Mesothelial cell of epicardium (in vitro differentiated cells): Measurements from ENCODE around the gene PNPLA7. TPM values are rescaled to one million over a fixed set of nuclear protein-coding genes. Genes with fewer than 3 reads are reported as not detected.
A peak's percentile ranks its signal among the peaks of the same experiment; 100 is the strongest.

ENCODE experiments used
- DNase-seq, 2 experiments: peaks; one replicate each; pipeline ENCODE4 v3.0.0; 2021; ENCODE audit warnings: low spot score in 2 of 2; ENCODE audit not compliant: unreplicated experiment in 2 of 2
- H3K27ac Mint-ChIP-seq: 2 replicates; pipeline ENCODE4 v1.8.0; 2021; ENCODE audit warnings: mixed read lengths
- H3K27me3 Mint-ChIP-seq: 2 replicates; pipeline ENCODE4 v1.8.0; 2021; ENCODE audit warnings: low read depth, mixed read lengths
- H3K36me3 Mint-ChIP-seq: 2 replicates; pipeline ENCODE4 v1.8.0; 2021; ENCODE audit warnings: mixed read lengths
- H3K4me1 Mint-ChIP-seq: 2 replicates; pipeline ENCODE4 v1.8.0; 2021; ENCODE audit warnings: mixed read lengths
- H3K4me3 Mint-ChIP-seq: 2 replicates; pipeline ENCODE4 v1.8.0; 2021; ENCODE audit warnings: mild to moderate bottlenecking, moderate library complexity, mixed read lengths
- H3K9me3 Mint-ChIP-seq: 2 replicates; pipeline ENCODE4 v1.8.0; 2021; ENCODE audit warnings: mixed read lengths
- CTCF ChIP-seq: fragments of 200-600 bp; sonication (generic); IDR thresholded peaks from one replicate; pipeline ENCODE4 v1.5.0; 2021; ENCODE audit warnings: antibody characterized with exemption; ENCODE audit not compliant: unreplicated experiment
- total RNA-seq: library from RNA; stranded (reverse); gene quantifications from 3 replicates; pipeline ENCODE4 v1.2.1, GENCODE V29; 2021

Gene PNPLA7
- total RNA-seq, 1 donor from 2014 or later = 5.7 TPM

- peak; percentile 29 to 56 for DNase-seq
- TF ChIP-seq CTCF = no peak
- H3K4me1 Mint-ChIP-seq = peaks cover 2% of the 10 kb centered on the region
- H3K4me3 Mint-ChIP-seq = no peak overlapping the region
- peaks cover 30% of the 10 kb centered on the region for H3K27me3 Mint-ChIP-seq
- no peaks in the 10 kb centered on the region for H3K9me3 Mint-ChIP-seq
- no peaks in the 10 kb centered on the region for H3K36me3 Mint-ChIP-seq
- H3K27ac Mint-ChIP-seq = no peak overlapping the region
These were observed 88.4 kb downstream of the PNPLA7 start for GRCh38 chr9:137461663-137462395.

DNA sequence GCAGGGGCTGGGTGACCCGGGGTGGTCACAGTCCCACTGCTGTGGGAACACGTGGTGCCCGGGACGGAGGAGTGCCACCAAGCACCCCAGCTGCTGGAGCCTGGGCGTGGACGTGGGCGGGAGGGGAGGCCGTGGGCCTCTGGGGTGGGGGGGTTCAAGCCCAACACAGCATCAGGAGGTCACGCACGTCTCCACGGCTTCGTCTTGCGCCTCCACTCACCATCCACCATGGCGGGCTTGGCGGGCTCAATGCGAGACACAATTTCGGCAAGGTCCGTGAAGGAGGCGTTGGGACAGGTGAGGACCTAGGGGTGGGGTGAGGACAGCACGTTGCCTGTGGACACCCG lies 88.9 kb downstream of the PNPLA7 start:
- no peaks in the 10 kb centered on the region for H3K36me3 Mint-ChIP-seq
- no peak for DNase-seq
- H3K9me3 Mint-ChIP-seq = no peaks in the 10 kb centered on the region
- no peak for TF ChIP-seq CTCF
- H3K4me1 Mint-ChIP-seq = peaks cover 2% of the 10 kb centered on the region
- no peak overlapping the region for H3K27ac Mint-ChIP-seq
- no peak overlapping the region for H3K4me3 Mint-ChIP-seq
- peaks cover 30% of the 10 kb centered on the region for H3K27me3 Mint-ChIP-seq

DNA sequence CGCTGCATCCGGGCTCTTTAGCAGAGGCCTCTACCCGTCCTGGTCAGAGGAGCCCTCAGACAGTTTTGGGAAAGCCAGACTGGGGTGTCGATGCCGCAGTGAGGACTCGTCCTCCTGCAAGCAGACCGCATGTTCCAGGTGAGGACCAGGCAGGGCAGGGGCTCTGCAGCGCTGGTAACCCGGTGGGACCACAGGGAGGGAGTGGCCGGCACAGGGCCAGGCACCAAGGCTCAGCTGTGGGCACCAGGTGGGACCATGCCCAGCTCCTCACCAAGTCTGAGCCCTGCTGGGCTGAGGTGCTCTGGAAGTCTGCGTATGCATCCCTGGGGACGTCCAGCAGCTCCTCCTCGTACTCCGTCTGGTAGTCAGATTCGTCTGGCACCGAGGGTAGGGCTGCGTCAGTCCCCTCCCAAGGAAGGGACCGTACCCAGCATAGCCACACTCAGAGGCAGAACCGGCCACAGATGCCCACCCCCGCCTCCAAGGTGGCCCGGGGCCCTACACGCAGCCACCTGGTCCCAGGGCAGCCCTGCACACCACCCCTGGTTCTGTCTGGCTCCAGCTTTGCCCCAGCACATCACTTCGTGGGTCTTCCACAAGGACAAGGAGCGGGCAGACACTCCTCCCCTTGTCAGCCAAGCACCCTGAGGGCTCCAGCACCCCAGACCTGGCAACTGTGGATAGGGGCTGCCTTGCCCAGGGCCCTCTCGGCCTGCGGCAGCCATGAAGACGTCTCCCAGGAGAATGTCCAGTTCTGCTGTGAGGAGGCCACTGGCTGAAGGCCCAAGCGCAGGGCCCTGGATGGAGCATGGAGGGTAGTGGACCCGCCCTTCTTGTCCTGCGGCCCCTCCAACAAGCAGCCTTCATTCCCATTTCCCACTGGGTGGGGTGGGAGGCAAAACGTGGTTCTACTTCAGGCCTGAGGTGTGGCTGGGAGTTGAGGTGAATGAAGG lies 89.6 kb downstream of the PNPLA7 start:
- H3K4me3 Mint-ChIP-seq = no peak overlapping the region
- no peak for TF ChIP-seq CTCF
- H3K27ac Mint-ChIP-seq = no peak overlapping the region
- peaks cover 4% of the 10 kb centered on the region for H3K4me1 Mint-ChIP-seq
- H3K36me3 Mint-ChIP-seq = peaks cover 3% of the 10 kb centered on the region
- peaks cover 26% of the 10 kb centered on the region for H3K27me3 Mint-ChIP-seq
- H3K9me3 Mint-ChIP-seq = no peaks in the 10 kb centered on the region
- no peak for DNase-seq

DNA sequence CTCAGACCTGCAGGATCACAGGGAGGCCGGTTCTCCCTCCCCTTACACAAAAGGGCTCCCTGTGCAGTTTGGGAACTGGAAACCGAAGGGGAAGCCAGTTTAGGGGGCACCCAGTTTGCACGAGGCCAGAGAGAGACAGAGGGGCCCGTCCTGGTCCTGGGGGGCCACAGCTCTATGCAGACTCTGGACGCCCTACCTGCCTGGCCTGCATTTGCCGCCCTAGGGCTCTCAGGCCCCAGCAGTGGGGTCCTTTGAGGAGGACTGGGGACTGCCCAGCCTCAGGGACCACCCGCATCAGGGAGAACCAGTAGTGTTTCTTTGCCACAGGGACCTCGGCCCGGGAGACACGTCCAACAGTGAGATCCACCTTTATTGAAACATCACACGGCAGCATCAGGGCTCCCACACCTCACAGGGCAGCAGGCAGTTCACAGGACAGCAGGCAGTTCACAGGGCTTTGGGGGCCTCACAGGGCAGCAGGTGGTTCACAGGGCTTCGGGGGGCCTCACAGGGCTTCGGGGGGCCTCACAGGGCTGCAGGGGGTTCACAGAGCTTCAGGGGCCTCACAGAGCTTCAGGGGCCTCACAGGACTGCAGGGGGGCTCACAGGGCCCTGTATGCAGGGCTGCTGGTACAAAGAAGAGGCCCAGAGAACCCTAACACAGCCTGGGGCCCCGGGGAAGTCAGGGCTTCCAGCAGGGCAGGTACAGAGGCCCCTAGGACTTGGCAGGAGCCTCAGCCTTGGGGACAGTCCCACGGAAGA lies 90.4 kb downstream of the PNPLA7 start:
- Mint-ChIP-seq H3K9me3 (no peaks in the 10 kb centered on the region), H3K4me3 (peak overlapping the region; percentile 55), H3K27me3 (peaks cover 24% of the 10 kb centered on the region), H3K4me1 (peaks cover 4% of the 10 kb centered on the region), H3K36me3 (peaks cover 3% of the 10 kb centered on the region), H3K27ac (no peak overlapping the region)
- no peak for TF ChIP-seq CTCF
- peak in 1 of 2 experiments; percentile 35 for DNase-seq

DNA sequence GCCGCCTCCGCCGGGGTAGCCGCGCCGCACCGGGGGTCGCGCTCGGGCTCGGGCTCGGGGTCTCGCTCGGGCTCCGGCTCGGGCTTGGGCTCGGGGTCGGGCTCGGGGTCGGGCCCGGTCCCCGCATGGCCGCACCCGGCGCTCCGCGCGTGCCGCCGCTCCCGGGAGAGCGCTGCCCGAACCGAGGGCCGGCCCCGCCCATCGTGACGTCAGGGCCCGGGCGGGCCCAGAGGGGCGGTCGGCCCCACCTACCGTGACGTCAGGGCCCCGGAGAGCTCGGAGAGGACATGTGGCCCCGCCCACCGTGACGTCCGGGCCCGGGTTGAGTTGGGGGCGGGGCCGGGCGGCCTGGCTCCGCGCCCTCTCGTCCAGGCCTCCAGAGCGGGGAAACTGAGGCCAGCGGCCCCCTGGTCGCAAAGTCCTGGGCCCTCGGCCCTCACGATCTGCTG lies 91.0 kb downstream of the PNPLA7 start, which contains the start of gene NSMF:
TSS of gene NSMF (minus strand) at position 183 of the 449 bp plus-strand sequence. CDS start 232 bp downstream, outside the sequence.
- TF ChIP-seq CTCF = no peak
- Mint-ChIP-seq H3K27ac (no peak within 1 kb of the TSS), H3K27me3 (peaks cover 24% of the 10 kb centered on the region)

More for the DNA sequence above, 91.0 kb downstream of the PNPLA7 start, which contains the start of gene NSMF:
- H3K36me3 Mint-ChIP-seq = peaks cover 3% of the 10 kb centered on the region
- peak within 1 kb of the TSS; percentile 55 for H3K4me3 Mint-ChIP-seq
- DNase-seq = peak; percentile 98
- H3K9me3 Mint-ChIP-seq = no peaks in the 10 kb centered on the region
- H3K4me1 Mint-ChIP-seq = peaks cover 10% of the 10 kb centered on the region
